HG02870 (cell line): ENCODE measurements around the gene ZNF185.

Source experiments
- ATAC-seq: cut with Tn5 transposase; IDR thresholded peaks from one replicate; pipeline ENCODE4 v1.9.1; 2021; ENCODE audit warnings: mild to moderate bottlenecking, moderate library complexity; ENCODE audit not compliant: unreplicated experiment

The ZNF185 gene

DNA sequence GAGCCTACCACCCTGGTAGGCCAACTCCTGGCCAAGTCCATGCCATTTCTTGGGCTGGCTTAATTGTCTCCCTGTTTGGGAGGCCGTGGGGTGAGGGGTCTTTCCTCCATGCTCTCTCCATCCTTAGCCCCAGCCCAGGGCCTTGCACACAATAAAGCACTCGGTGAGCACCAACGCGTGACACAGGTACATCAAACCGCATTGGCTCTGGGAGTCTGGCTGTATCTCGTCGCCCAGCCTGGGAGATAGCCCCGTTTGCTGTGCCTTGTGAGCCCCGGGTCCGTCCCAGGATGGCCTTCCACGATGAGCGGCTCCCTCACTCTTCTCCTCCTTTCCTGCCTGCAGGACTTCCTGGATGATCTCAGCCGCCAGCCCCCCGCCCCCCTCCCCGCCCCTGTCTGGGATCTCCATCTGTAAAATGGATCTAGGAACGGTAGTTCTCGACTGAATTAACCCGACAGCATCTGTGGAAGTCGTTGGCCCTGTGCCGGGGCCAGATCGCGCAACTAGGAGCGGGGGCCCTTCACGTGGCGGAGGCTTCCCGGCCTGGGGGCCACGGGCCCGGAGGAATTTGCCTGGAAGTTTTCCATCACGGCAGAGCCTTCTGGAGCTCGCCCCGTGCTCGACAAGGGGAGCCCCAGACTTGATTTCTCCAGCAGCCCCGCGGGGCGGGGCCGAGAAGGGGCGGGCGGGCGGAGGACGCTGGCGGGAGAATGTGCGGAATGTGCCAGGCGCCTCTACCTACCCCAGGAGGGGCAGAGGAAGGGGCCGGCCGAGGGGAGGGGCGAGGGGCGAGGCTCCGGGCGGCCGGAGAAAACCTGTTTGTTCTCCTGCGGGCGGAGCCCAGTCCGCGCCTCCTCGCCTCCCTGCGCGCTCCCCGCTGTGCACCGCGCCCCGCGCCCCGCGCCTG, at the start of gene ZNF185:
ZNF185 (plus strand) TSS at position 846 of the 910 bp plus-strand sequence. CDS start 16,423 bp downstream, outside the sequence.
- ATAC-seq = no peak

DNA sequence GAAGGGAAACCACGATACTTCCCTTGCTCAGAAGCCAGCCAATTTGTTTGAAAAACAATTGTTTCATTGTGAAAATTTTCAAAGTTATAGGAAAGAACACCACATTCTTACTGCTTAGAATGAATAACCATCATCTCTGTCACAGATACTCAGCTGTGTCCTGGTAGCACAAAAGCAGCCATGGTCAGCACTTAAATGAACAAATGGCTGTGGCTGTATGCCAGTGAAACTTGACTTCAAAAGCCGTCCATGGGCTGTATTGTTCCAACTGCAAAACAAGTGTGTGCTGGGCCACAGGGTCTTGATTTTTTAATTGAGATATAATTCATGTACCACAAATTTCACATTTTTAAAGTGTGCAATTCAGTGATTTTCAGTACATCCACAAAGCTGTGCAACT, 47.4 kb upstream of the ZNF185 start:
- ATAC-seq = no peak

DNA sequence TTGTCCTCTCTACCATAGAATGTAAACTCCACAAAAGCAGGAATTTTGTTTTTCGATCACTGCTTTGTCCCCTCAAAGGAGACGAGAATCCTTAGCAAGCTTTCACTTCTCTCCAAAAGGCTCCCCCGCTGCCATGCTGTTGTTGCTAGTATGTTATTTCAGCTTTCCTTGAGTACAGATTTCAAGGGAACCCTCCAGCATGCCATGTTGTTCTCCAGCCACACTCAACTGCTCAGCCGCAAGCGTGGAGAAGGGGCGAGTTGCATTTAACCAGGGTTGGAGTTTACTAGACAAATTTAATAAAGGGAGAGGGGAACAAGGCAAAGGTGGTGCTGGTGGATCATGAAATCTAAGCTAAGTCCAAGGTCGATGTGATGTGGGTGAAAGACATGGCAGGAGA, 43.9 kb upstream of the ZNF185 start:
- no peak for ATAC-seq

DNA sequence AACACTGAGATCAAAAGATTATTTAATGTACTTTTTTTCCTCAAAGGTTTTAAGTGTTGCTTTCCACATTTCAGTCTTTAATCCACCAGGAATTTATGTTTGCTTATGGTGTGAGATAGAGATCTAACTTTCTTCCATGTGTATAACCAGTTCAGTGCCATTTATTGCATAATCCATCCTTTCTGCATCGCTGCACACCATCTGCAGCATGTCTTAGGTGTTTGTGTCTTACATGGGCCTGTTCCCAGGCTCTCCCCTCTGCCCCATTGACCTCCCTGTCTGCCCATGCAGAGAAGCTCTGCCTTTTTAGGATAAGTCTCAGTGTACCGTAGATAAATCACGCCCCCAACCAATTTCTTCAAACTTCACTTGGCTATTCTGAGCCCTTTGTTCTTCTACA, 36.8 kb upstream of the ZNF185 start:
- no peak for ATAC-seq

DNA sequence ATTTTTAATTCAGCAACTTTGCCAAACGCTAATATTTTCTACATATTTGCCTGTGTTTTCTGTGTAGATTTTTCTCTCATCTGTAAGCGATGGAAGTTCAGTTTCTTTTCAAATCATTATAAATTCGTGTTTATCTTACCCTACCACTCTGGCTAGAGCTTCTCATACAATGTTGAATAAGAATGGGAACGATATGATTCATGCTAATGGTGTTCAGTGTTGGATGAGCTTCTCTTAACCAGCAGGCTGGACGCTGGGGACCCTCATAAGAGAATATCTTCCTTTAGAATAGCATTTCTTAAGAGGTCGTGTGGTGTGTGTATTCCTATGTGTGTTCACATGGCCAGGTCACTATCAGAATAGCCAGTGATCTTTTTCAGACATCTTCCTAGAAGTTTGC, 36.0 kb upstream of the ZNF185 start:
- ATAC-seq = no peak

DNA sequence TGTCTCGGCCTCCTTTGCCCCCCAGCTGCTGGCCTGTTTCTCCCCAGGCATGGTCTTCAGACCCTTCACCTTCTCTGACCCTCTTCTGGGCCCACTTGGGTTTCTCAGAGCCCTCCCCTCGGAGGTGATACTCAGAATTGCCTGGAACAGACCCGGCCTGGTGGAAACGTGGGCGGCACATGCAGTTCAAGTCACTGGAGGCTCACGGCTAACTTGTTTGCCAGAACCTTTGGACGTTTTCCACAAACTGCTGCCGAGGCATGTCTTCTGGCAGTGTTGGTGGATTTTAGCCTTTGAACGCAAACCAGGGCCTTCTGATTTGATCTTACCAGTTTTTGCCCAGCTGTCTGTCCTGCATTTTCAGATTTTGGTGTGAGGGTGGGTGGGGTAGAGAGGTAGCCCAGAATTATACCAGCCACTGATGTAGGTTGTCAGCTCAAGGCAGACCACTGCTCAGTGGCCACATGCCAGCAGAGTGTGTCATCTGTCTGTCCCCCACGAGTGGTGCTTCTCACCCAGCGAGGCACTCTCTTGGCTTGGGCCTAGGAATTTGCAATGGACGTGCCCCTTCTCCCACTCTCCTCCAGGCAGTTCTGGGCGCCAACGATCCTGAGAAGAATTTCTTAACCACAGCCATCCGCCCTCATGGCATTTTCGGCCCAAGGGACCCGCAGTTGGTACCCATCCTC, 32.5 kb upstream of the ZNF185 start:
- no peak for ATAC-seq

DNA sequence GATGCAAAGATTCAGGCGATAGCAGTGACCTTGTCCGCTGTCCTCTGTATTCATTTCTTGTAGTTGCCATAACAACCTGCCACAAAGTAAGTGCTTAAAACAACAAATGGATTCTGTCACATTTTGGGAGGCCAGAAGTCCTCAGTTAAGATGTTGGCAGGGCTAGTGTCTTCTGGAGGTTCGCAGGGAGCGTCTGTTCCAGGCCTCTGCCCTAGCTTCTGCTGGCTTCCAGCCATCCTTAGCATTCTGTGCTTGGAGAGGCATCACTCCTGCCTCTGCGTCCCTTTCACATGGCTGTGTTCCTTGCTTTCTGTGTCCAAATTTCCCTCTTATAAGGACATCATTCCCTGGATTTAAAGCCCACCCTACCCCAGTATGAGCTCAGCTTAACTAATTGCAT, 31.5 kb upstream of the ZNF185 start:
- no peak for ATAC-seq

DNA sequence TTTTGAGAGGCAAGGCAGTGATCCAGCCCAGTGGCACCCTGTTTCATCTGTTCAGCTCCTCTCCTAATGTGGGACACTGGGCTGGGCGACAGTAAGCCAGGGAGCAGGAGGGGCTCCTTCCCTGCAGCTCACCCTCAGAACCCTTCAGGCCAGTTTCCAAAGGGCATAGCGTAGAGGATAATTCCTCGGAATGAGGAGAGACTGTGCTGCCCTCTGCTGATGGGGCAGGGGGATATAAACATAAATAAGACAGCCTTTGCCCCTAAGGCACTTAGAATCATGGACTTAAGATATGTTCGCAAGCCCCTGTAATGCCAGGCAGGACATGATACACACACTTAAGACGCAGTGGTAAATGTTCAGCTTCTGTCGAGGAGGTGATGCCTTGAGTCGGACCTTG, 27.9 kb upstream of the ZNF185 start:
- ATAC-seq = no peak

DNA sequence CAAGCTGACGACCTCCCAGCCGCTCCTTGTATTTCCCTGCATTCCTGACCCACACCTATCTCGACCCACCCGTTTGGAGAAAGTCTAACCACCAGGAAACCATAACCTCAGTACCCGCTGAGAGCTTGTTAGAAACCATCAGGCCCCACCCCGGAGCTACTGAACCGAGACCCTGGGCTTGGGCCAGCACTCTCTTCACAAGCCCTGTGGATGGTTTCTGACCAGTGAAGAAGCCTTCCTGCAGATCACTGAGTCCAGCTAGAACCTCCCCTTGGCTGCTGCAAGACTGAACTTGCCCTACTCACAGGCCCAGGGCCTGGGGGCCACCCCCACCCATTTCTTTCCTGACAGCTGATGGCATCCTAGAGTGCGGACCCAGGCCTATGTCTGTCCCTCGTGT, 26.6 kb upstream of the ZNF185 start:
- ATAC-seq = no peak

DNA sequence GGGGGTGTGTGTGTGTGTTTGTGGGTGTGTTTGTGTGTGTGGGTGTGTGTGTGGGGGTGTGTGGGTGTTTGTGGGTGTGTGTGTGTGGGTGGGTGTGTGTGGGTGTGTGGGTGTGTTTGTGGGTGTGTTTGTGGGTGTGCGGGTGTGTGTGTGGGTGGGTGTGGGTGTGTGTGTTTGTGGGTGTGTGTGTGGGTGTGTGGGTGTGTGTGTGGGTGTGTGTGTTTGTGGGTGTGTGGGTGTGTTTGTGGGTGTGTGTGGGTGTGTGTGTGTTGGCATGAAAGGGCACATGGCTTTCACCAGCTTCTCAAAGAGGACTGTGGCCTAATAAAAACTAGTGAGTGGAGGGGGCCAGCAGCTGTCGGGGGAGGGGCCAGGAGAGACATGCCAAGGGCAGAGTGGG, 25.3 kb upstream of the ZNF185 start:
- ATAC-seq = no peak

DNA sequence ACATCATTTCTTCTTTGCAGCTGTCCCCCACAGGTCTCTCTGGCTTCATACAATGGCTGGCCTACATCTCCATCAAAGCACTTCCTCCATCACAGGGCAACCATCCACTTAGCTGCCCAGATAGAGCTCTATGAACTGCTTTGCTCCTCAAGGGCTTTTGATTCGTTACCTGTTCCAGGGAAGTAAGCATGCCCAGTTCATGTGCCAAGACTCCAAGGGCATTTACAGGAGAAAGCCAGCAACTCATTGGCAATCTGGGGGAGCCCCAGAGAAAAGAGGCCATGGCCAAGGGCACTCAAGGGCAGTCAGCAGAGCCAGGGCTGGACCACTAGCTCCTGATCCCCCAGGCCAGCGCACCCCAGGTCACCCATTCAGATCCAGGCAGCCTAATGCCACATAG, 24.5 kb upstream of the ZNF185 start:
- ATAC-seq = no peak

DNA sequence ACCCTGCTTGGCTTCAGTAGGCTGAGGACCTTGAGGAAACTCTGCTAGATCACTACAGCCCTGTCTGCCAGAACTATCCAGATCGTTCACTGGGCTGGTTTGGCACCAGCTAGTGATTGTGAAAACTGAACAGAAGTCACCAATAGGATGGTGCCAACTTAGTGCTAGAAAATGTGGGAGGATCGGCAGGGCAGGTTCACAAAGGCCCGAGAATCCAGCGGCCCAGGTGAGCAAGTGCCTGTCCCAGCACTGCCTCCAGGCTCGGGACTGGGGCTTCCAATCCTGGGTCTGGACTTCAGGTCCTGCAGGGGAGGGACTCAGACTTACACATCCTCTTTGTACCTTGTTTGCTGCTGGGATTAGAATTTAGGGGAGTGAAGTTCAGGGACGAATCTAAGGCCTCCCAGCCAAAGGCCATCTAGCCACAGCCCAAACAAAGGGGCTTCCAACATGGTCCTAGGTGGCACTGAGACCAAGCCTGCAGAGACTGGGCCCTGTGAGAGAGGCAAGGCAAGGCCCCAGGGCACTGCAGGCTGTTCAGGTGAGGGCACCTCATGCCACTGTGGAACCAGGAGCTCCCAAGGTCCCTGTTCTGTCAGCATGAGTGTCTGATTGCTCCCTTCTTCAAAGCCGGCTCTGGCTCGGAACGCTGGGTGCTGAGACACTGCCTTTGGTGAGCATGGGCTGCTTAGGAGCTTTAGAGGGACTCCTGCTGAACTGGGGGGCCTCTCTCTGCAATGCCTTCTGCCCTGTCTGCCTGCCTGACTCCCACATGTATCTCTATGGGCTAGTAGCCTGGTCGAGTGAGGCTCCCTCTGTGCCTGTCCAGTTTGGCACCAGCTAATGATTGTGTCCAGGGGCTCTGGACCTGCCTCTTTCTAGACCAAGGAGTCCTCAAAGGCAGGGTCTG, 20.7 kb upstream of the ZNF185 start:
- ATAC-seq = no peak

DNA sequence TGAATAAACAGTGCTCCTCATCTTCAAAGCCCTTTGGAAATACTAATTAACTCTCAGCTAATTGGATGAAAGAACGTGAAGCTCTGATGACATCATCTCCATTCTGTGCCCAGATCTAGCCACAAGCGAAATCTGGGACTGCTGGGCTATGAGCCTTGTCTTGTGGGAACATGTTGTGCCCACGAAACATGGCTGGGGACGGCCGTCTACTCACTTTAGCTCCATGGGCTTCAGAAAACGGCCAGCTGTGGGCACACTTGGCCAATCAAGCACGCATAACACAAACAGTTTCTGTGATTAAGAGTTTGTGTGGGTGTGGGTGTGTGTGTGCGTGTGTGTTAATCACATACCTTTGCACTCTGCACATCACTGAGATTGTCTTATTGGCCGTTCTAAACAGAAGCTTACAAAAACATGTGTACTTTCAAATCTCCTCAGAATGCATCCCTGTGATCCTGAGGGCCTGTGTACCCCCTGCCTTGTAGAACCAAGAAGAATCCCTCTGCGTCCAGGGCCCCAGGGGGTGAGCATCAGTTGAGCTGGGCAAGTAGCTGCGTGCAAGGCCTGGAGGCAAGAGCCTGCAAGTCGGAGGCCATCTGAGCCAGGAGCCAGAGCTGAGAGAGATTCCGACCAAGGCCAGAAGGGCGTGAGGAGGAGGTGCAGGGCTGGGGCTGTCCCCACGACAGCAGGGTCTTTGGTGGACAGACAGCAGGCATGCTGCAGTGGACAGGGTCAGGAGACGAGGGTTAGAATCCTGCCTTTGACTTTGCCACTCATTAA, 18.7 kb upstream of the ZNF185 start:
- no peak for ATAC-seq

DNA sequence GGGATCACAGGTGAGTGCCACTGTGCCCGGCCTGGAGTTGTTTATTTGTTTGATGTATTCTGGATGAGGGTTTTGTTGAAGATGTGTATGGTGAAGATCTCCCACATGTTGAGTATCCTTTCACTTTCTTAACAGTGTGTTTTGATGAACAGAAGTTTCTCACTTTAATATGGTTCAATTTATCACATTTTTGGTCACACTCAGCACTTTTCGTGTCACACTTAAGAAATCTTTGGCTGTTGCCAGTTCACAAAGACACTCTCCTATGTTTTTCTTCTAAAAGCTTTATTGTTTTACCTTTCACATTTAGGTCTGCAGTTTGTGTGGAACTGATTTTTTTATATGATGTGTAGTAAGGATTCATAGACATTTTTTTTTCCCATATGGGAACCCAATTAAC, 16.6 kb upstream of the ZNF185 start:
- ATAC-seq = no peak

DNA sequence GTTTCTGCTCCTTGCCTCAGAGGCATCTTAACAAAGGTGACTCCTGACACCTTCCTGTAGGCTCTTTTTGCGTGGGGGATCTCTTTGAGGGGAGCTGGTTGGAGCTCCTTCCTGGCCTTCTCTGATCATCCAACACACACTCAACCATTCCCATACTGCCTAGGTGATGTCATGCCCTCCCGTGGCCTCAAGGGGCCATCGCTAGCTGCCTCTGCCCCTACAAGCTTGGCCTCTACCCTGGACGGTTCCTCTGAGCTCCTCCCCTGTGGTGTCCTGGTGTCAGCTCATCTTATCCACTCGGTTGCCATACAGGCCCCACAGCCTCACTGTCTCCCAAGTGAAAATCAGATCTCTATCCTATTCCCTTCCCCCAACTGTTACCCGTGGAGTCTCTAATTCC, 13.7 kb upstream of the ZNF185 start:
- no peak for ATAC-seq

DNA sequence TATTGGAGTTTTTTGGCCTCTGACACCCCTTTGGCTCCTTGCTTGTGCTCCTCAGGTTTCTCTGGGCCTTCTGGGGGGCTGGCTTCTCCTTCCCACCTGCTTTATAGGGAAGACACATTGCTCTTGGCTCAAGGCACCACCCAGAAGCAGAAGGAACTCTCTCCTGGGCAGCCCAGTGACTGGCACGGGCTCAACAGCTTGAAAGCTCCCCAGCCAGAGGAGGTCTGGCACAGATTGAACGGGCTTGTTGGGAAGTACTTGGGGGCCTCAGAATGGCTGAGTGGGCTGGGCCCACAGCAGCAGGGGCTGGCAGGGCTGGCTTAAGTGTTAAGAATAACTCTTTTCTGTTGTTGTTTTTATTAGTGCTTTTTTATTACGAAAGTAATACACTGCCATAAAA, 11.2 kb upstream of the ZNF185 start:
- no peak for ATAC-seq

DNA sequence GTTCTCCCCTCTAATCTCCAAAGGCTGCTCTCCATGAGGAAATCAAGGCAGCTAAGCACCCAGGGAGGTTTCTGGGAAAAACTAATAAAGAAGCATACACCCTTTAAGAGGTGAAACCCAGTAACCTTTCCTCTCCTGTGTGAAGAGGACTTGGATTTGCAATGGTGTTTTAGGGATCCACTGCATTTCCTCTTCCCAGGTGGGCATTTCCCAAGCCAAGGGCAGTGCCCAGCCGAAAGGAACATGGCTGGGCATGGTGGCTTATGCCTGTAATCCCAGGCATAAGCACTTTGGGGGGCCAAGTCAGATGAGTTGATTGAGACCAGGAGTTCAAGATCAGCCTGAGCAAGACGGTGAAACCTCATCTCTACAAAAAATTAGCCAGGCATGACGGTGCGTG, 5.4 kb upstream of the ZNF185 start:
- ATAC-seq = no peak

DNA sequence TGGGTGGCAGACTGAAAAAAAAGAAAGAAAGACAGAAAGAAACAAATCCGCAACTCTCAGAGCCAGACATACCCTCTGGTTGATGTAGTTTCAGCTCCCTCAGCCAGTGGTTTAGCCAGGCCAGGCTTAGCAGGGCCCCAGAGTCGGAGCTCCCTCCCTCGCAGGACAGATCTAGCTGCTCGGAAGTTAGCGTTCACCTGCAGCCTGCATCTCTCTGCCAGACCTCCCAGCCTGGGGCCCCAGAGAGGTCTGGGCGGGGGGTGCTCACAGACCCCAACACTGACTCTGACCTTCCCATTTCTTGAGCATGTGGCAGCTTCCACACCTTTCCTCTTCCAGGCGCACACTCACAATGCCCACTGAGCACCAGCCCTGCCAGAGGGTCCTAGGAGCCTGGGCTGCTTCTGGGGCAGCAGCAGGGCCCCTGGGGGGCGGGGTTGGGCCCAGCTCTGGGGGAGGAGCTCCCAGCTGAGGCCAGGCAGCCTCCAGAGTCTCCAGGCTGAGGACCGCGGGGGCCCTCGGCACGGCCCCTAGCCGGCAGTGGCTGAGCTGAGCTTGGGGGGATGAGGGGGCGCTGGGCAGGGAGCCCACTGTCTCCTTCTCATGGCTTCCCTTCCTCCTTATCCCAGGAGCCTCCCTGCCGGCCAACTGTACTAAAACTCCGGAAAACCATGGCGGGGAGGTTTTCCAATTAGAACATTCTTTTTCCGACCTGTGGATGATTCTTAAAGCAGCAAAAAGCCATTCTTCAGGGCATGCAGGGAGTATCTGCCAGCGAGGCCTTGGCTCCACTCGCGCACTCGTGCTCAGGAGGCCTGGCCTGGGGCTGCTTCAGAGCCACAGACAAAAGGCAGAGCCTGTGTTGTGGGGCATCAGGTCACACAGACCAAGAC, 4.6 kb upstream of the ZNF185 start:
- ATAC-seq = no peak

DNA sequence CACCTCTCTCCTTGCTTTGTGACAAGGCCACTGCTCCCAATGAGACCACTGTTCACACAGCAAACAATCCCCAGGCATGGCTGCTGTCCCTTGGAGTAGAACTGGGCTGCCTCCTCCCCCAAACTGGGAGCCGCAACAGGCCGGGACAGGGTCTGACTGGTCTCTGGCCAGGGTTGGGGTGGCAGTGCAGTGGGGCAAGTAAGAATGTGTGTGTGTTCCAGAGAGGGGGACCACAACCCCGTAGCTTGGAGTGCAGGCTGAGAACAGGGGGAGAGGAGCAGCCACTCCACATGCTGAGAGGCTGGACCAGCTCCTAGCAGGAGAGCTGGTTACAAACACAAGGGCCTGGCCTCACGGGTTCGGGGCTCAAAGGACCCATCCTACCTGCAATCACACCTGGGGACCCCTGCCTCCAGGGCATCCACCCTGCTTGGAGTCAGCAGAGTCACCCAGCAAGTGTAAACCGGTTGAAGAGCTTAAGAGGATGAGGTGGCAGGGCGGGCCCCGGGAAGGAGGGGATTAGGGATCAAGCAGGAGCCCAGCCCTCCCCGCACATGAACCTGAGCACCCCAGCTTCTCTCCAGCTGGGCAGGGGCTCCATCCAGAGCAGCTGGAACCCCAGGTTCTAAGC, 3.8 kb upstream of the ZNF185 start:
- no peak for ATAC-seq
